Anterior cingulate cortex (tissue), 58 donors: ENCODE measurements around the gene LARGE2.

Source experiments
- DNase-seq, 58 donors: peaks; one replicate each; lab custom pipeline; 2025; lab: John Stamatoyannopoulos, UW

The LARGE2 gene

DNA sequence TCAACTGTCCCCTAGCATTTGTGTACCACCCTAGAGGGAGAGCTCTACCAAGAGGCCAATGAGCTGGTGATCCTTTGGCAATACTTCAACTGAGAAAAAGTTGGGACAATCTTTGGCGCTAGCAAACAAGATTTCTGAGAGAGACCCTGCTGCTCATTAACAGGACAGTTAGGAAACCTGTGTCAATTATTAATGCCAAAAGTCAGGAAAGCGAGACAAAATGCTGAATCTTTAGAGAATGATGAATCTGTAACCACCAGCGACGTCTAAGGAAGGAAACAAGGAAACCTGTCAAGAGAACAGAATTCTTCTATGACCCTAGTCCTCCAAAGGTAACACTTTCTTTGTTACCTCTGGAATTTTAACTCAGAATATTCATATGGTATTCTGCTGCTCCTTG is 19.9 kb downstream of the LARGE2 start:
- no peak for DNase-seq

- no peak for DNase-seq
These were observed 23.0 kb downstream of the LARGE2 start for GRCh38 chr11:45945397-45945999.

- no peak for DNase-seq
These were observed 25.4 kb downstream of the LARGE2 start for GRCh38 chr11:45947885-45948284.

DNA sequence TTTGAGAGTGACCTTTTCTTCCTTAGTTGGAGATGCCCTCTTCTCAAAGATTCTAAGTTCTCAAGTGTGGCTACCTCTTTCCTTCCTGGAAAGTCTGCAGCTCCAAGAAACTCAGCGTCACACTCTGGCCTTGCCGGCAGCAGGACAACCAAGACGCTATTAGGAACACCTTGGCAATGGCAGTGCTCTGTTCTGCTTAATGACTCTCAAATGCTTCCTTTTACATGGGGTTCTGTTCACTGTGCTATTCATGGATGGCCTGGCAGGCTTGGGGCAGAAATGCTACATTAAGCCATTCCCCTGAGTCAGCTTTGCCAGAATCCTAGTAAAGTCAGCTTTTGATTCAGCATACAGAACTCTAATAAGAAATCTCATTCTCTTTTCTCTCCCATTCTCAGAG is 25.9 kb downstream of the LARGE2 start:
- peak in 26 of 58 donors; percentile 8 to 74 (median 44) for DNase-seq

- peak in 4 of 58 donors; percentile 9 to 53 (median 16) for DNase-seq
These were observed 27.5 kb downstream of the LARGE2 start for GRCh38 chr11:45949992-45950407.

GRCh38 chr11:45959851-45960250 is 37.4 kb downstream of the LARGE2 start:
- no peak for DNase-seq

- DNase-seq, result no peak
These were observed 38.1 kb downstream of the LARGE2 start for GRCh38 chr11:45960387-45961095.

- DNase-seq, result no peak
These were observed 39.3 kb downstream of the LARGE2 start for GRCh38 chr11:45961751-45962240.

GRCh38 chr11:45964911-45965389 is 42.5 kb downstream of the LARGE2 start:
- DNase-seq, result peak in 47 of 58 donors; percentile 3 to 77 (median 39)

GRCh38 chr11:45967506-45967905 is 45.0 kb downstream of the LARGE2 start:
- DNase-seq, result no peak

- no peak for DNase-seq
These were observed 46.4 kb downstream of the LARGE2 start for GRCh38 chr11:45968901-45969300.

- no peak for DNase-seq
These were observed 51.1 kb downstream of the LARGE2 start for GRCh38 chr11:45973601-45974000.

- no peak for DNase-seq
These were observed 52.4 kb downstream of the LARGE2 start for GRCh38 chr11:45974806-45975205.
